ENCODE data around the gene SRPK3.

Gene SRPK3

DNA sequence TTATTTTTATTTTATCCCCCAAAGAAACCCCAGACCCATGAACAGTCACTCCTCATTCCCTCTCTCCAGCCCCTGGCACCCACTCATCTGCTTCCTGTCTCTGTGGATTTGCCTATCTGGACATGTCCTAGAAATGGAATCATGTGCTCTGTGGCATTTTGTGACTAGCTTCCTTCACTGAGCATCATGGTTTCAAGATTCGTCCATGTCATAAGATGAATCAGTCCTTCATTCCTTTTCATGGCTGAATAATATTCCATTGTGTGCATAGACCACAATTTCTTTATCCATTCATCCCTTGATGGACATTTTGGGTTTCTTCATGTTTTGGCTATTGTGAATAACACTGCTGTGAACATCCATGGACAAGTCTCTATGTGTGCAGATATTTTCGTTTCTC is 46.0 kb upstream of the SRPK3 start:
- Histone ChIP-seq H3K27me3 (no peaks in the 10 kb centered on the region), H3K36me3 (peaks cover 0 to 22% (median 15%) of the 10 kb centered on the region in 3 donors), H3K4me1 (no peaks in the 10 kb centered on the region), H3K9me3 (peaks cover 0 to 6% (median 5%) of the 10 kb centered on the region in 3 donors), H3K4me3 (no peak overlapping the region), H3K27ac (no peak overlapping the region)
- intact Hi-C loops (cut with DNase I; ENCODE audit: low total_unique reads): no loop called here
- DNase-seq: no peak
- TF ChIP-seq, protein P1, sequence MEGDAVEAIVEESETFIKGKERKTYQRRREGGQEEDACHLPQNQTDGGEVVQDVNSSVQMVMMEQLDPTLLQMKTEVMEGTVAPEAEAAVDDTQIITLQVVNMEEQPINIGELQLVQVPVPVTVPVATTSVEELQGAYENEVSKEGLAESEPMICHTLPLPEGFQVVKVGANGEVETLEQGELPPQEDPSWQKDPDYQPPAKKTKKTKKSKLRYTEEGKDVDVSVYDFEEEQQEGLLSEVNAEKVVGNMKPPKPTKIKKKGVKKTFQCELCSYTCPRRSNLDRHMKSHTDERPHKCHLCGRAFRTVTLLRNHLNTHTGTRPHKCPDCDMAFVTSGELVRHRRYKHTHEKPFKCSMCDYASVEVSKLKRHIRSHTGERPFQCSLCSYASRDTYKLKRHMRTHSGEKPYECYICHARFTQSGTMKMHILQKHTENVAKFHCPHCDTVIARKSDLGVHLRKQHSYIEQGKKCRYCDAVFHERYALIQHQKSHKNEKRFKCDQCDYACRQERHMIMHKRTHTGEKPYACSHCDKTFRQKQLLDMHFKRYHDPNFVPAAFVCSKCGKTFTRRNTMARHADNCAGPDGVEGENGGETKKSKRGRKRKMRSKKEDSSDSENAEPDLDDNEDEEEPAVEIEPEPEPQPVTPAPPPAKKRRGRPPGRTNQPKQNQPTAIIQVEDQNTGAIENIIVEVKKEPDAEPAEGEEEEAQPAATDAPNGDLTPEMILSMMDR (IDR thresholded peaks at IDR 0.05): no peak

DNA sequence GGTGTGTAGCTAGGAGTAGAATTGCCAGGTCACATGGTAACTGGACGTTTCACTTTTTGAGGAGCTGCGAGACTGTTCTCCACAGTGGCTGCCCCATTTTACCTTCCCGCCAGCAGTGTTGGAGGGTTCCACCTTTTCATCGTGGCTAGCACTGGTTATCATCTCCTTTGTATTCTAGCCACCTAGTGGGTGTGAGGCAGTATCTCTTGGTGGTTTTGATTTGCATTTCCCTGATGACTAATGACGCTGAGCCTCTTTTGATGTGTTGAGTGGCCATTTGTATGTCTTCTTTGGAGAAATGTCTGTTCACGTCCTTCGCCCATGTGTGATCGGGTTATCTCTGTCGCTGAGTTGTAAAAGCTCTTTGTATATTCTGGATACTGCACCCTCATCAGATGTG is 45.6 kb upstream of the SRPK3 start:
- peaks cover 0 to 22% (median 19%) of the 10 kb centered on the region in 3 donors for H3K36me3 ChIP-seq
- H3K27ac ChIP-seq: no peak overlapping the region
- intact Hi-C loops (cut with DNase I; ENCODE audit: low total_unique reads): no loop called here
- no peaks in the 10 kb centered on the region for H3K27me3 ChIP-seq
- no peak for DNase-seq
- H3K4me3 ChIP-seq: no peak overlapping the region
- peaks cover 0 to 6% (median 5%) of the 10 kb centered on the region in 3 donors for H3K9me3 ChIP-seq
- no peaks in the 10 kb centered on the region for H3K4me1 ChIP-seq
- TF ChIP-seq, protein P1 (IDR thresholded peaks at IDR 0.05): no peak

DNA sequence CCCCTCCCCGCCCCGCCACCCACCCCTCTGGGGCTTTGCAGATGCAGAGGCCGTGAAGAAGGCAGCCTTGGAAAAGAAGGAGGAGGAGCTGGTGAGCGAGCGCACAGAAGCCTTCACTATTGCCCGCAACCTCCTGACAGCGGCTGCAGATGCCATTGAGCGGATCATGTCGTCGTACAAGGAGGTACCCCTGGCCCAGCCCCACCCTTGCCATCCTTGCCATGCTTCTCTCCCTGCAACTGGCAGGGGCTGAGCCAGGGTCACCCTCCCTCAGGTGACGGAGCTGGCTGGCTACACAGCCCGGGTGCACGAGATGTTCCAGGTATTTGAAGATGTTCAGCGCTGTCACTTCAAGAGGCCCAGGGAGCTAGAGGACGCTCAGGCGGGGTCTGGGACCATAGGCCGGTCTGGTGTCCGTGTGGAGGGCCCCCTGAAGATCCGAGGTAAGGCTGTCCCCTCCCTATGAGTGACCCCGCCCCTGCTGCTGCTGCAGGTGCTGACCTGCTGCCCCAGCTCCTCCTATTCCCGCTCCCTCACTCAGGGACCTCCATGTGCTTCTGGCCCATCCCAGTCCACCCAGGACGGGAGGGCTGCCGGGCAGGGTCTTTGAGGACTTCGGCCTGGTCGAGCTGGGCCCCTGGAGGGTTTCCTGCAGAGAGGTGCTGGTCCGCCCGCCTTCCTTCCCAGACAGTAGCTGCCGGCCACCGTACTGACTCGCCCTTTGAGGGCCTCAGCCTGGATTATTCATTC is 44.6 kb upstream of the SRPK3 start:
- no peak overlapping the region for H3K4me3 ChIP-seq
- intact Hi-C loops (cut with DNase I; ENCODE audit: low total_unique reads): no loop called here
- no peaks in the 10 kb centered on the region for H3K4me1 ChIP-seq
- TF ChIP-seq, protein P1 (IDR thresholded peaks at IDR 0.05): no peak
- peaks cover 0 to 6% (median 5%) of the 10 kb centered on the region in 3 donors for H3K9me3 ChIP-seq
- H3K36me3 ChIP-seq: peaks cover 0 to 22% (median 20%) of the 10 kb centered on the region in 3 donors
- H3K27me3 ChIP-seq: no peaks in the 10 kb centered on the region
- no peak overlapping the region for H3K27ac ChIP-seq
- DNase-seq: no peak

DNA sequence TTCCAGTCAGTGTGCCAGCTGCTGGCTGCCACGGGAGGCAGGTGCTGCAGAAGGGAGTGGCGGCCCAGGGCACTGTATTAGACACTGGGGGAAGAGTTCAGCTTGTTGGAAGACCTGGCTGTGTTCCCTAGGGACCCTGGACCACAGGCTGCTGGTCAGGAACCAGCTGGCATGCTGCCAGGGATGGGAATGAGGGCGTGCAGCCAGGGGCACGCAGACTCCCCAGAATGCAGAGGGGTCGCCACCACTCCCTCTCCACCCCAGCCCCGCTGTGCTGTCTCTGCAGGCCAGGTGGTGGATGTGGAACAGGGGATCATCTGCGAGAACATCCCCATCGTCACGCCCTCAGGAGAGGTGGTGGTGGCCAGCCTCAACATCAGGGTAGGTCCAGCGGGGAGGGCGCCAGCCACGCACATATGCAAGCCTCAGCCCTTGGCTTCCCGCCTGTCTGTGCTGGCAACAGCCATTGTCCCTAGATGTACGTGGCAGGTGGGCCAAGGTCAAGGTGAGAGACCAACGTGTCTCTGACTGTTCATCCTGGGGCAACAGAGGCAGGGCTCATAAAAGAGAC is 43.9 kb upstream of the SRPK3 start:
- Histone ChIP-seq H3K9me3 (peaks cover 0 to 3% (median under 1%) of the 10 kb centered on the region in 3 donors), H3K27ac (no peak overlapping the region), H3K4me3 (no peak overlapping the region), H3K36me3 (peaks cover 0 to 22% (median 20%) of the 10 kb centered on the region in 3 donors), H3K4me1 (no peaks in the 10 kb centered on the region), H3K27me3 (no peaks in the 10 kb centered on the region)
- TF ChIP-seq, protein P1 (IDR thresholded peaks at IDR 0.05): no peak
- intact Hi-C loops (cut with DNase I; ENCODE audit: low total_unique reads): no loop called here
- no peak for DNase-seq

DNA sequence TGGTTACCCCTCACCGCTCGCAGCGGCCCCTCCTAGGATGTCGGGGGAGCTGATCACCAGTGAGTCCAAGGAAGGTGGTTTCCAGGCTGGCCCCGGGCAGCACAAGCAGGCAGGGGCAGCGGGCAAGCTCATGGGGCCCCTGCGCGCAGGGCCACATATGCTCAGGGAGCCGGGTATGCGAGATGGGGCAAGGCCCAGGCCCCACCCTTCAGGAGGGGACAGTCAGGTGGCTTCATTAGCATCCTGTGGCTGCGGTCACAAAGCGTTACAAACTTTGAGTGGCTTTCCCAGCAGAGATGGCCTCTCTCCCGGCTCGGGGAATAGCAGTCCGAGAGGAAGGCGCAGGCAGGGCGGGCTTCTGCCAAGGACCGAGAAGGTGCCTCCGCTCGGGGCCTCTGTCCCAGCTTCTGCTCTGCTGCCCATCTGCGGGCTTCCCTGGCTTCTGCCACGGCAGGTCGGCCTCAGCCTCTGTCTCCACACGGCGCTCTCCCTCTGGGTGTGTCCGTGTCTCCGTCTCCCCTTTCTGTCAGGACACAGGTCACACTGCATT is 42.7 kb upstream of the SRPK3 start:
- Histone ChIP-seq H3K36me3 (peaks cover 0 to 20% (median 17%) of the 10 kb centered on the region in 3 donors), H3K27me3 (no peaks in the 10 kb centered on the region)

More for the DNA sequence above, 42.7 kb upstream of the SRPK3 start:
- no peak for DNase-seq
- TF ChIP-seq, protein P1 (IDR thresholded peaks at IDR 0.05): no peak
- H3K4me1 ChIP-seq: peaks cover 0 to 4% (median under 1%) of the 10 kb centered on the region in 4 donors
- H3K9me3 ChIP-seq: no peaks in the 10 kb centered on the region
- intact Hi-C loops (cut with DNase I; ENCODE audit: low total_unique reads): no loop called here
- no peak overlapping the region for H3K4me3 ChIP-seq
- H3K27ac ChIP-seq: no peak overlapping the region

Data from tibial artery (tissue), 4 donors.